Fibroblast of gingiva (primary cell): ENCODE results near the gene TNIP2.

Experiments
- DNase-seq: peaks from one replicate; pipeline ENCODE4 v3.0.0-alpha.2; 2011; ENCODE audit warnings: low read depth

Gene TNIP2

GRCh38 chr4:2755821-2756690 lies at the start of gene TNIP2:
TNIP2 (minus strand) TSS chr4:2756336; CDS start chr4:2756289, 47 bp downstream.
- DNase-seq, result peak; percentile 86

GRCh38 chr4:2804973-2805501 lies 48.9 kb upstream of the TNIP2 start:
- no peak for DNase-seq

GRCh38 chr4:2804449-2804972 lies 48.4 kb upstream of the TNIP2 start:
- no peak for DNase-seq

- peak; percentile 30 for DNase-seq
Observed at GRCh38 chr4:2803624-2804448, 47.7 kb upstream of the TNIP2 start.

GRCh38 chr4:2802618-2803531 lies 46.7 kb upstream of the TNIP2 start:
- DNase-seq, result no peak

- peak; percentile 61 for DNase-seq
Observed at GRCh38 chr4:2800691-2801596, 44.8 kb upstream of the TNIP2 start.

GRCh38 chr4:2799971-2800690 lies 44.0 kb upstream of the TNIP2 start:
- DNase-seq, result no peak

- DNase-seq, result no peak
Observed at GRCh38 chr4:2799224-2799911, 43.2 kb upstream of the TNIP2 start.

- no peak for DNase-seq
Observed at GRCh38 chr4:2798399-2799223, 42.5 kb upstream of the TNIP2 start.

GRCh38 chr4:2797545-2798305 lies 41.6 kb upstream of the TNIP2 start:
- DNase-seq, result no peak

- no peak for DNase-seq
Observed at GRCh38 chr4:2796849-2797544, 40.9 kb upstream of the TNIP2 start.

GRCh38 chr4:2795893-2796848 lies 40.0 kb upstream of the TNIP2 start:
- DNase-seq, result peak; percentile 67

GRCh38 chr4:2795300-2795892 lies 39.3 kb upstream of the TNIP2 start:
- no peak for DNase-seq

- DNase-seq, result peak; percentile 74
Observed at GRCh38 chr4:2794486-2795299, 38.6 kb upstream of the TNIP2 start.
